ENCODE measurements around the gene EMC8. TPM values are rescaled to one million over a fixed set of nuclear protein-coding genes. Genes with fewer than 3 reads are reported as not detected.

Gene EMC8
- total and polyA plus RNA-seq, 2 of the 8 experiments (the other 6 are each of a cell fraction or from before 2014, with no cell fraction given), result 52.2 to 69.7 TPM

- TF ChIP-seq CHD7 (IDR thresholded peaks at IDR 0.05; ENCODE audit: insufficient replicate concordance, low read length) (no peak), CBX8 (IDR thresholded peaks at IDR 0.05; ENCODE audit: borderline replicate concordance, low read depth, low read length) (no peak), CTBP2 (IDR thresholded peaks at IDR 0.05; ENCODE audit: borderline replicate concordance, insufficient read depth, insufficient read length, low read length) (no peak), CREB1 (IDR thresholded peaks at IDR 0.05) (no peak), SUZ12 (IDR thresholded peaks at IDR 0.05; ENCODE audit: low read length) (no peak), KDM5A (IDR thresholded peaks at IDR 0.05; ENCODE audit: low read length) (no peak), MAFK (IDR thresholded peaks at IDR 0.05; ENCODE audit: low read depth, low read length) (no peak), SP2 (IDR thresholded peaks at IDR 0.05; ENCODE audit: low read length) (no peak), PHF8 (conservative IDR thresholded peaks at IDR 0.05; ENCODE audit: low read depth, low read length) (no peak), SP1 (IDR thresholded peaks at IDR 0.05; ENCODE audit: low read depth, low read length) (no peak), NRF1 (IDR thresholded peaks at IDR 0.05; ENCODE audit: low read depth, low read length) (no peak)
Observed at GRCh38 chr16:85781695-85782370, 17.5 kb downstream of the EMC8 start (continued).

Measured in H1 (cell line).